C4-2B (cell line): ENCODE results near the gene HCRTR2.

Experiments
- ZFX ChIP-seq: fragments of 450-650 bp; IDR thresholded peaks from 2 replicates; pipeline ENCODE4 v1.6.1; 2017
- TF ChIP-seq, protein P1 (sequence below): fragments of 450-650 bp; conservative IDR thresholded peaks from 2 replicates; pipeline ENCODE4 v1.5.1; 2017; ENCODE audit warnings: mild to moderate bottlenecking

DNA sequence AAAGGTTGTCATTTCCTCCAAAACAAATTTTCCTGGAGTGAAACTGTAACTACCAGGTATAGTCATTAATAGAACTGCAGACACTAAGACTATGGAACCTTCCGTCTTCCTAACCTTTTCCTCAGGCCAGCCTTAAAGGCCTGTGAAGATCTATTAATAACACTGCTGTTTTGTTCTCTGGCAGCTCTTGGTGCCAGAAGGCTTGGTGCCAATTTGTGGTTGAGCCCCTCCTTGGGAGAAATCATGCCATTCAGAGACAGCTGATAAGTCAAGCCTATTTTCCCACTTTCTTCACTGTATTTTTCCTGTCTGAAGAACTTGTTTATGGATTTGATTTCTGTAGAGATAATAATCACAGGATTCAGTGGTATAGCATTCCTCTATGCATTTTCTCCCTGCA, 64.8 kb downstream of the HCRTR2 start:
- TF ChIP-seq, protein P1, sequence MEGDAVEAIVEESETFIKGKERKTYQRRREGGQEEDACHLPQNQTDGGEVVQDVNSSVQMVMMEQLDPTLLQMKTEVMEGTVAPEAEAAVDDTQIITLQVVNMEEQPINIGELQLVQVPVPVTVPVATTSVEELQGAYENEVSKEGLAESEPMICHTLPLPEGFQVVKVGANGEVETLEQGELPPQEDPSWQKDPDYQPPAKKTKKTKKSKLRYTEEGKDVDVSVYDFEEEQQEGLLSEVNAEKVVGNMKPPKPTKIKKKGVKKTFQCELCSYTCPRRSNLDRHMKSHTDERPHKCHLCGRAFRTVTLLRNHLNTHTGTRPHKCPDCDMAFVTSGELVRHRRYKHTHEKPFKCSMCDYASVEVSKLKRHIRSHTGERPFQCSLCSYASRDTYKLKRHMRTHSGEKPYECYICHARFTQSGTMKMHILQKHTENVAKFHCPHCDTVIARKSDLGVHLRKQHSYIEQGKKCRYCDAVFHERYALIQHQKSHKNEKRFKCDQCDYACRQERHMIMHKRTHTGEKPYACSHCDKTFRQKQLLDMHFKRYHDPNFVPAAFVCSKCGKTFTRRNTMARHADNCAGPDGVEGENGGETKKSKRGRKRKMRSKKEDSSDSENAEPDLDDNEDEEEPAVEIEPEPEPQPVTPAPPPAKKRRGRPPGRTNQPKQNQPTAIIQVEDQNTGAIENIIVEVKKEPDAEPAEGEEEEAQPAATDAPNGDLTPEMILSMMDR, result no peak
- TF ChIP-seq ZFX, result no peak
